GM12878 (cell line): Measurements from ENCODE around the gene PRKCD. TPM values are rescaled to one million over a fixed set of nuclear protein-coding genes. Genes with fewer than 3 reads are reported as not detected.

Experiments
- ATAC-seq: fragments of 200-7000 bp; cut with Tn5 transposase; 3 replicates; pipeline ENCODE4 v1.9.1; 2020; ENCODE audit warnings: mild to moderate bottlenecking, moderate library complexity
- BruUV-seq: library from RNA; stranded (reverse); fragments of 400-500 nt; replicated peaks from 2 replicates; lab custom pipeline; 2021; lab: Mats Ljungman, UMichigan
- CTCF ChIA-PET: fragments of 300-600 bp; sonication (Branson Sonifier 250); formaldehyde crosslinking; extraction: SDS; loops from one replicate; lab custom pipeline; 2021; ENCODE audit warnings: inconsistent platforms; lab: Yijun Ruan, JAX
- POLR2A ChIA-PET: fragments of 350-600 bp; formaldehyde crosslinking; extraction: SDS; loops from one replicate; lab custom pipeline; 2021; ENCODE audit warnings: inconsistent platforms; lab: Charles Lee
- RAD21 ChIA-PET: fragments of 300-600 bp; sonication (Branson Sonifier 250); formaldehyde crosslinking; loops from one replicate; lab custom pipeline; 2023; ENCODE audit warnings: antibody characterized with exemption; ENCODE audit not compliant: unreplicated experiment; lab: Charles Lee
- SMC1A ChIA-PET: fragments of 300-600 bp; sonication (Branson Sonifier 250); formaldehyde crosslinking; loops from one replicate; lab custom pipeline; 2023; ENCODE audit not compliant: unreplicated experiment, uncharacterized antibody; lab: Charles Lee
- DNase-seq: peaks from one replicate; pipeline ENCODE4 v3.0.0-alpha.2; 2011; ENCODE audit warnings: low read depth, low spot score
- FAIRE-seq: peaks from 3 replicates; lab custom pipeline; 2011; peaks lifted over from hg19 to GRCh38; lab: Jason Lieb, UNC
- H2AFZ ChIP-seq: 2 replicates; pipeline ENCODE4 v1.6.0; 2011; ENCODE audit warnings: low read depth, low read length, control low read depth; ENCODE audit not compliant: control insufficient read depth
- H3K27ac ChIP-seq: 2 replicates; pipeline ENCODE4 v1.5.1; 2011; ENCODE audit warnings: control low read depth; ENCODE audit not compliant: control insufficient read depth, insufficient read depth
- H3K27me3 ChIP-seq, 2 experiments: replicated peaks in 1 of 2; 2 replicates each; pipeline versions ENCODE4 v1.6.0 to v1.6.1; 2011; ENCODE audit warnings: low read length in 1 of 2; ENCODE audit not compliant: control insufficient read depth in 2 of 2, insufficient read depth in 2 of 2
- H3K36me3 ChIP-seq, 2 experiments: 2 replicates each; pipeline ENCODE4 v1.5.1; 2011; ENCODE audit warnings: low read length in 1 of 2; ENCODE audit not compliant: control insufficient read depth in 2 of 2, insufficient read depth in 2 of 2
- H3K4me1 ChIP-seq: 2 replicates; pipeline ENCODE4 v1.6.1; 2011; ENCODE audit warnings: mild to moderate bottlenecking, low read length, moderate library complexity, mixed read lengths; ENCODE audit not compliant: control insufficient read depth, insufficient read depth
- H3K4me2 ChIP-seq: 2 replicates; pipeline ENCODE4 v1.6.0; 2011; ENCODE audit warnings: control low read depth; ENCODE audit not compliant: control insufficient read depth, insufficient read depth
- H3K4me3 ChIP-seq: fragments of 200-600 bp; sonication (generic); 2 replicates; pipeline ENCODE4 v1.5.1; 2016
- H3K79me2 ChIP-seq: 2 replicates; pipeline ENCODE4 v1.6.0; 2011; ENCODE audit warnings: low read length; ENCODE audit not compliant: control insufficient read depth, insufficient read depth
- H3K9ac ChIP-seq: 2 replicates; pipeline ENCODE4 v1.8.0; 2011; ENCODE audit warnings: low read length, control low read depth, mixed read lengths; ENCODE audit not compliant: control insufficient read depth, insufficient read depth
- H3K9me3 ChIP-seq: replicated peaks from 3 replicates; pipeline ENCODE4 v1.5.1; 2011; ENCODE audit warnings: mild to moderate bottlenecking, low read length; ENCODE audit not compliant: control insufficient read depth, insufficient read depth
- H4K20me1 ChIP-seq: 2 replicates; pipeline ENCODE4 v1.6.0; 2011; ENCODE audit not compliant: control insufficient read depth, insufficient read depth
- IKZF1 ChIP-seq: fragments of 450-650 bp; conservative IDR thresholded peaks from 2 replicates; pipeline ENCODE4 v1.6.1; 2017; ENCODE audit warnings: antibody characterized with exemption, mild to moderate bottlenecking
- IRF4 ChIP-seq: IDR thresholded peaks from 2 replicates; pipeline ENCODE4 v1.6.1; 2011; ENCODE audit warnings: low read depth, low read length
- SPI1 ChIP-seq: IDR thresholded peaks from 2 replicates; pipeline ENCODE4 v1.6.1; 2011; ENCODE audit warnings: low read depth, mild to moderate bottlenecking, low read length, moderate library complexity, borderline replicate concordance; ENCODE audit not compliant: insufficient read depth
- WGBS: methylation state at CpG from one replicate; pipeline ENCODE4 v1.1.6; 2016; ENCODE audit warnings: low lambda C conversion rate; ENCODE audit not compliant: insufficient replicate concordance, insufficient coverage; ENCODE audit errors: missing lambda C conversion rate; 5-methylcytosine and 5-hydroxymethylcytosine counted together
- in situ Hi-C: fragments of 300-500 bp; cut with MboI; formaldehyde crosslinking; loops from 9 replicates; pipeline ENCODE4 v1.14.3; 2018; ENCODE audit warnings: mixed read lengths
- intact Hi-C: fragments of 100-400 bp; cut with micrococcal nuclease; formaldehyde crosslinking; loops from one replicate; pipeline ENCODE4 v1.14.2; 2022; ENCODE audit not compliant: unreplicated experiment
- polyA plus RNA-seq, 11 experiments: library from polyadenylated mRNA; depleted of rRNA in 4 of 11; unstranded in 6 of 11; stranded (reverse) in 5 of 11; fragments of >200 nt; fragmentation: Nextera tagmentation in 4 of 11; fragmentation: Illumina TruSeq in 1 of 11; extraction: Ambion mirVana in 4 of 11; extraction: Trizol in 1 of 11; gene quantifications; 1 replicate in 1 of 11; 2 replicates in 10 of 11; pipeline versions ENCODE4 v1.2.1 to v1.2.3, GENCODE V29; 2011 to 2016; ENCODE audit warnings: inconsistent platforms in 2 of 11, missing spikeins in 2 of 11, low read depth in 1 of 11
- total RNA-seq, 4 experiments: library from RNA; depleted of rRNA in 3 of 4; stranded (reverse); fragments of >200 nt in 3 of 4; fragmentation: Illumina TruSeq in 1 of 4; extraction: Trizol in 1 of 4; gene quantifications; 2 replicates each; pipeline versions ENCODE4 v1.2.1 to v1.2.3, GENCODE V29; 2013 to 2021

PRKCD gene
- total and polyA plus RNA-seq, 10 of the 15 experiments (the other 5 are each of a cell fraction or from before 2014, with no cell fraction given), result 10.0 to 114 (median 42.4) TPM

- ChIA-PET POLR2A (interaction anchor here (1.6 to 3.6 kb wide), 2 partner anchors 12 to 14 kb away, joined by 5 to 32 read pairs; no protein-coding TSS in a partner anchor), RAD21 (interaction anchor here (1.0 to 2.1 kb wide), 5 partner anchors 11 to 36 kb away, joined by 3 to 9 read pairs (median 5); no protein-coding TSS in a partner anchor), CTCF (interaction anchor here (1.7 to 4.2 kb wide), 4 partner anchors 11 to 37 kb away, joined by 7 to 45 read pairs (median 20); no protein-coding TSS in a partner anchor), SMC1A (interaction anchor here (0.8 to 2.2 kb wide), 6 partner anchors 11 to 48 kb away, joined by 3 to 9 read pairs (median 4); no protein-coding TSS in a partner anchor)
- DNase-seq, result no peak
- peaks cover 38% of the 10 kb centered on the region for H3K79me2 ChIP-seq
- no peaks in the 10 kb centered on the region for H3K9me3 ChIP-seq
- H4K20me1 ChIP-seq, result peaks cover 13% of the 10 kb centered on the region
- no peak overlapping the region for H3K27ac ChIP-seq
- H3K36me3 ChIP-seq, result peaks cover 0 to 2% of the 10 kb centered on the region in 2 experiments; a peak in 1 of 4 replicates
- no peak overlapping the region for H3K4me2 ChIP-seq
- FAIRE-seq, result no peak
- no TSS peak for BruUV-seq
- TF ChIP-seq IKZF1, result 0 out of 2 replicates have a peak, but pooled peaks have one; percentile 13
- TF ChIP-seq SPI1, result peak; percentile 94
- no peak for TF ChIP-seq IRF4
- no peak overlapping the region for H3K4me3 ChIP-seq
- in situ Hi-C loops, result no loop called here
- H3K9ac ChIP-seq, result no peak overlapping the region
- 0% methylated on average over 2 of the region's 2 CpGs for WGBS
- peaks cover 30% of the 10 kb centered on the region for H3K4me1 ChIP-seq
- ATAC-seq, result no peak
- H2AFZ ChIP-seq, result no peak overlapping the region
- no peaks in the 10 kb centered on the region; a peak in 1 of 4 replicates for H3K27me3 ChIP-seq
- intact Hi-C loops, result no loop called here
Measured at GRCh38 chr3:53158765-53159155, 2.2 kb upstream of the PRKCD start.
